Type B pancreatic cell (in vitro differentiated cells): ENCODE results near the gene EPPIN. TPM values are rescaled to one million over a fixed set of nuclear protein-coding genes. Genes with fewer than 3 reads are reported as not detected.
"Not testable (repeated sequence)": the region's sequence is repeated elsewhere in the genome, so short reads cannot be mapped to it uniquely, and the experiment has no call there.

Experiments
- DNase-seq: peaks from one replicate; pipeline ENCODE4 v3.0.0; 2021; ENCODE audit warnings: mixed read lengths; ENCODE audit not compliant: unreplicated experiment; ENCODE audit errors: extremely low spot score
- H3K27ac Mint-ChIP-seq: 2 replicates; pipeline ENCODE4 v1.8.0; 2021; ENCODE audit warnings: mild to moderate bottlenecking, mixed read lengths
- H3K27me3 Mint-ChIP-seq: 2 replicates; pipeline ENCODE4 v1.8.0; 2021; ENCODE audit warnings: mixed read lengths
- H3K36me3 Mint-ChIP-seq: 2 replicates; pipeline ENCODE4 v1.8.0; 2021; ENCODE audit warnings: mixed read lengths
- H3K4me1 Mint-ChIP-seq: one replicate; pipeline ENCODE4 v1.8.0; 2021; ENCODE audit warnings: mixed read lengths; ENCODE audit not compliant: unreplicated experiment
- H3K4me3 Mint-ChIP-seq: 2 replicates; pipeline ENCODE4 v1.8.0; 2021; ENCODE audit warnings: mild to moderate bottlenecking, mixed read lengths
- H3K9me3 Mint-ChIP-seq: 2 replicates; pipeline ENCODE4 v1.8.0; 2021; ENCODE audit warnings: mixed read lengths
- CTCF ChIP-seq: fragments of 200-600 bp; sonication (generic); conservative IDR thresholded peaks from 2 replicates; pipeline ENCODE4 v1.5.0; 2021; ENCODE audit warnings: antibody characterized with exemption, mild to moderate bottlenecking
- total RNA-seq: library from RNA; stranded (reverse); gene quantifications from 2 replicates; pipeline ENCODE4 v1.2.1, GENCODE V29; 2021; ENCODE audit warnings: low replicate concordance

EPPIN gene
- total RNA-seq, 1 donor from 2014 or later = not detected

DNA sequence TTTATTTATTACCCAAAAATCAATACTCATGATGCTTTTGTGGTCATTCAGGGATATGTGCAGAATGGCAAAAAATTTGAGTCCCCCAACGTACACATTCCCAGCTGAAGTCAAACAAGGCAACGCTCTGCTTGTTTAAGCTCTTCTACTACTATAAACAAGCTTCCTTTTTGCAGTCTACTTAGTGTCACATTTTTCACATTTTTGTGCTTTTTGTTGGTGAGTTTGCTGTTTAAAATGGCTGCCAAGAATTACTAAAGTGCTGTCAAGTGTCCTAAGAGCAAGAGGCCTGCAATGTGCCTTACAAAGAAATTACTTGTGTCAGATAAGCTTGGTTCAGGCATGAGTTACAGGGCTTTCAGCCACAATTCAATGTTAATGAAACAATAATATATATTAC lies 29.8 kb upstream of the EPPIN start:
- peaks cover 16% of the 10 kb centered on the region for H3K27me3 Mint-ChIP-seq
- no peak for TF ChIP-seq CTCF
- H3K9me3 Mint-ChIP-seq = peaks cover 4% of the 10 kb centered on the region
- no peak for DNase-seq
- no peaks in the 10 kb centered on the region for H3K36me3 Mint-ChIP-seq
- H3K27ac Mint-ChIP-seq = no peak overlapping the region
- no peak overlapping the region for H3K4me3 Mint-ChIP-seq
- H3K4me1 Mint-ChIP-seq = no peaks in the 10 kb centered on the region

- Mint-ChIP-seq H3K9me3 (peaks cover 4% of the 10 kb centered on the region), H3K27ac (no peak overlapping the region), H3K36me3 (no peaks in the 10 kb centered on the region), H3K27me3 (peaks cover 16% of the 10 kb centered on the region), H3K4me1 (no peaks in the 10 kb centered on the region), H3K4me3 (no peak overlapping the region)
- no peak for TF ChIP-seq CTCF
- DNase-seq = no peak
These were observed 28.7 kb upstream of the EPPIN start for GRCh38 chr20:45575931-45576330.

GRCh38 chr20:45569650-45570049 lies 22.4 kb upstream of the EPPIN start:
- H3K4me3 Mint-ChIP-seq, H3K36me3 Mint-ChIP-seq, DNase-seq, H3K27ac Mint-ChIP-seq, H3K9me3 Mint-ChIP-seq, H3K4me1 Mint-ChIP-seq: not testable (repeated sequence)
- peaks cover 11% of the 10 kb centered on the region for H3K27me3 Mint-ChIP-seq

DNA sequence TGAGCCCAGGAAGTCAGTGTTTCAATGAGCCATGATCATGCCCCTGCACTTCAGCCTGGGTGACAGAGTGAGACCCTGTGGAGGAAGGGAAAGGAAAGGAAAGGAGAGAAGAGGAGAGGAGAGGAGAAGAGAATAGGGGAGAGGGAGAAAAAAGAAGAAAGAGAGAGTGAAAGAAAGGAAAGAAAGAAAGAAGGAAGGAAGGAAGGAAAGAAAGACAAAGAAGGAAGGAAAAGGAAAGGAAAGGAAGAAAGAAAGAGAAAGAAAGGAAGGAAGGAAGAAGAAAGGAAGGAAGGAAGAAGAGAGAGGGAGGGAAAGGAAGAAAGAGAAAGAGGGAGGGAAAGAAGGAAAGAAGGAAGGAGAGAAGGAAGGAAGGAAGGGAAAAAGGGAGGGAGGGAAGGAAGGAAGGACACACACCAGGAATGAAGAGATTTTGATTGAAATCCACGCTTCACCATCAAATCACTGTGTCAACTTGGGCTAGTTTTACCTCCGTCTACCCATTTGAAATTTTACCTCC lies 17.6 kb upstream of the EPPIN start:
- no peak for TF ChIP-seq CTCF
- Mint-ChIP-seq H3K4me1 (no peaks in the 10 kb centered on the region), H3K36me3 (no peaks in the 10 kb centered on the region), H3K27ac (no peak overlapping the region), H3K27me3 (peaks cover 32% of the 10 kb centered on the region), H3K9me3 (no peaks in the 10 kb centered on the region), H3K4me3 (no peak overlapping the region)
- no peak for DNase-seq

- H3K4me3 Mint-ChIP-seq = no peak overlapping the region
- H3K27ac Mint-ChIP-seq = no peak overlapping the region
- H3K9me3 Mint-ChIP-seq = no peaks in the 10 kb centered on the region
- H3K4me1 Mint-ChIP-seq = no peaks in the 10 kb centered on the region
- no peak for DNase-seq
- peaks cover 10% of the 10 kb centered on the region for H3K27me3 Mint-ChIP-seq
- no peak for TF ChIP-seq CTCF
- H3K36me3 Mint-ChIP-seq = no peaks in the 10 kb centered on the region
These were observed 8.0 kb upstream of the EPPIN start for GRCh38 chr20:45555198-45555597.

GRCh38 chr20:45552456-45552855 lies 5.3 kb upstream of the EPPIN start:
- Mint-ChIP-seq H3K4me1 (no peaks in the 10 kb centered on the region), H3K4me3 (no peak overlapping the region), H3K36me3 (no peaks in the 10 kb centered on the region)

More at GRCh38 chr20:45552456-45552855, 5.3 kb upstream of the EPPIN start:
- no peak for DNase-seq
- no peak for TF ChIP-seq CTCF
- H3K27me3 Mint-ChIP-seq = peaks cover 34% of the 10 kb centered on the region
- H3K27ac Mint-ChIP-seq = no peak overlapping the region
- no peaks in the 10 kb centered on the region for H3K9me3 Mint-ChIP-seq
